Measurements from ENCODE around the gene BICC1. TPM values are rescaled to one million over a fixed set of nuclear protein-coding genes. Genes with fewer than 3 reads are reported as not detected.

The BICC1 gene
- polyA plus RNA-seq, 3 donors, result 0.02 to 0.24 (median 0.14) TPM

DNA sequence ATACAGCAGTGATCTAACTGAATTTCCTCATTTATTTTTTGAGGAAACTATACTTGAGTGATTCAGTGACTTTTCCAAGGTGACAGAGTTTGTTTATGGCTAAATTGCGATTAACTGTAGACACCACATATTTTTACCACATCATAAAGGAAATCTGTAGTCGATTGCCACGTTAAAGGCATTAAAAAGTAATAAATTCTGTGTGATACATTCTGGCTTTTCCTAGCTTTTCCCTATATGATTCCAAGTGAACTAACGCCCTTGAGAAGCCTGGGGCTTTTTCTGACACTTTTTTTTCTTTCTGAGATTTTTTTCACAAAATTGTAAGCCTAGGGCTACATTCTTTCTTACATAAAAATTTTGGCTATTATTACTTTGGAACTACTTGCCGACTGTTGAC is 266.9 kb downstream of the BICC1 start:
- Histone ChIP-seq H3K9me3 (replicated peaks in 1 of 2; ENCODE audit: control insufficient read depth in 1 of 2, insufficient read depth in 1 of 2, low read length in 2 of 2) (no peaks in the 10 kb centered on the region), H3K36me3 (replicated peaks in 1 of 2; ENCODE audit: control insufficient read depth in 1 of 2, insufficient read depth in 2 of 2, low read length in 2 of 2) (no peaks in the 10 kb centered on the region), H3K27me3 (ENCODE audit: control insufficient read depth in 2 of 2, insufficient read depth in 2 of 2, low read length in 2 of 2) (no peaks in the 10 kb centered on the region), H3K27ac (ENCODE audit: low read depth in 1 of 2, low read length in 2 of 2) (no peak overlapping the region), H3K9ac (ENCODE audit: insufficient read depth, low read length, poor library complexity, severe bottlenecking) (no peak overlapping the region), H3K4me3 (replicated peaks in 1 of 3; ENCODE audit: low read depth in 2 of 3, low read length in 3 of 3) (no peak overlapping the region), H3K4me1 (ENCODE audit: control insufficient read depth in 1 of 2, insufficient read depth in 2 of 2, low read length in 2 of 2) (peaks cover 7% of the 10 kb centered on the region in 2 donors), H4K20me1 (ENCODE audit: insufficient read depth, low read length) (no peaks in the 10 kb centered on the region), H3K4me2 (replicated peaks; ENCODE audit: extremely low read depth, low read length, poor library complexity, severe bottlenecking) (no peak overlapping the region), H3K79me2 (ENCODE audit: insufficient read depth, low read length) (no peaks in the 10 kb centered on the region), H2AFZ (ENCODE audit: insufficient read depth, low read depth, low read length, poor library complexity, severe bottlenecking) (no peak overlapping the region)
- 90% methylated on average over 2 of the region's 5 CpGs for WGBS (ENCODE audit: insufficient coverage)
- Mint-ChIP-seq H3K9me3 (peaks cover 0 to 2% (median 0%) of the 10 kb centered on the region in 7 donors), H3K27ac (no peak overlapping the region), H3K36me3 (no peaks in the 10 kb centered on the region), H3K27me3 (ENCODE audit: low read depth in 3 of 3) (peaks cover 0 to 2% (median 0%) of the 10 kb centered on the region in 3 donors), H3K4me1 (peaks cover 8% of the 10 kb centered on the region), H3K4me3 (no peak overlapping the region)
- DNase-seq, result no peak
- intact Hi-C loops (cut with micrococcal nuclease), result no loop called here
- TF ChIP-seq, protein P1, sequence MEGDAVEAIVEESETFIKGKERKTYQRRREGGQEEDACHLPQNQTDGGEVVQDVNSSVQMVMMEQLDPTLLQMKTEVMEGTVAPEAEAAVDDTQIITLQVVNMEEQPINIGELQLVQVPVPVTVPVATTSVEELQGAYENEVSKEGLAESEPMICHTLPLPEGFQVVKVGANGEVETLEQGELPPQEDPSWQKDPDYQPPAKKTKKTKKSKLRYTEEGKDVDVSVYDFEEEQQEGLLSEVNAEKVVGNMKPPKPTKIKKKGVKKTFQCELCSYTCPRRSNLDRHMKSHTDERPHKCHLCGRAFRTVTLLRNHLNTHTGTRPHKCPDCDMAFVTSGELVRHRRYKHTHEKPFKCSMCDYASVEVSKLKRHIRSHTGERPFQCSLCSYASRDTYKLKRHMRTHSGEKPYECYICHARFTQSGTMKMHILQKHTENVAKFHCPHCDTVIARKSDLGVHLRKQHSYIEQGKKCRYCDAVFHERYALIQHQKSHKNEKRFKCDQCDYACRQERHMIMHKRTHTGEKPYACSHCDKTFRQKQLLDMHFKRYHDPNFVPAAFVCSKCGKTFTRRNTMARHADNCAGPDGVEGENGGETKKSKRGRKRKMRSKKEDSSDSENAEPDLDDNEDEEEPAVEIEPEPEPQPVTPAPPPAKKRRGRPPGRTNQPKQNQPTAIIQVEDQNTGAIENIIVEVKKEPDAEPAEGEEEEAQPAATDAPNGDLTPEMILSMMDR (IDR thresholded peaks at IDR 0.05), result no peak

DNA sequence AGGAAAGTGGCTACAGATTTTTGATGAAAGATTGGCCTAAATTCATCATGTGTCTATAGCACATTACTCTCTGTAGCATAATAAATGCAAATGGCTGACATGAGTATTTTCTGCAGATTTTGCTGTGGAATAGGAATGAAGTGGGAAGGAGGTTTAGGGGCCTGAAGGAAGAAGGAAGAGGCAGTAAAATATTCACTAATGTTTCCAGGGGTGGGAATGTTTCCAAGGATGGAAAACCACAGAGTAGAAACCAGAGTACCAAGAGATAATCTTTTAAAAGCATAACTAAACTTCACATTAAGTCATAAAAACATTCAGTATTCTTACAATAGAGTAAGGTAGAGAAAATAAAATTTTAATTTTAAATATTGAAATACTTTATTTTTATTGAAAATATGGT is 267.8 kb downstream of the BICC1 start:
- intact Hi-C loops (cut with micrococcal nuclease), result no loop called here
- Mint-ChIP-seq H3K9me3 (no peaks in the 10 kb centered on the region), H3K36me3 (no peaks in the 10 kb centered on the region), H3K27ac (no peak overlapping the region), H3K4me1 (peaks cover 8% of the 10 kb centered on the region), H3K27me3 (ENCODE audit: low read depth in 3 of 3) (peaks cover 0 to 2% (median 0%) of the 10 kb centered on the region in 3 donors), H3K4me3 (no peak overlapping the region)
- no peaks in the 10 kb centered on the region for H4K20me1 ChIP-seq (ENCODE audit: insufficient read depth, low read length)
- H3K27me3 ChIP-seq (ENCODE audit: control insufficient read depth in 2 of 2, insufficient read depth in 2 of 2, low read length in 2 of 2), result no peaks in the 10 kb centered on the region
- no peak overlapping the region for H2AFZ ChIP-seq (ENCODE audit: insufficient read depth, low read depth, low read length, poor library complexity, severe bottlenecking)
- no peak overlapping the region for H3K4me2 ChIP-seq (replicated peaks; ENCODE audit: extremely low read depth, low read length, poor library complexity, severe bottlenecking)
- no peaks in the 10 kb centered on the region for H3K9me3 ChIP-seq (replicated peaks in 1 of 2; ENCODE audit: control insufficient read depth in 1 of 2, insufficient read depth in 1 of 2, low read length in 2 of 2)
- H3K27ac ChIP-seq (ENCODE audit: low read depth in 1 of 2, low read length in 2 of 2), result no peak overlapping the region
- H3K4me3 ChIP-seq (replicated peaks in 1 of 3; ENCODE audit: low read depth in 2 of 3, low read length in 3 of 3), result no peak overlapping the region
- TF ChIP-seq, protein P1 (IDR thresholded peaks at IDR 0.05), result no peak
- H3K79me2 ChIP-seq (ENCODE audit: insufficient read depth, low read length), result no peaks in the 10 kb centered on the region
- no peak for DNase-seq
- no peaks in the 10 kb centered on the region for H3K36me3 ChIP-seq (replicated peaks in 1 of 2; ENCODE audit: control insufficient read depth in 1 of 2, insufficient read depth in 2 of 2, low read length in 2 of 2)
- peaks cover 7% of the 10 kb centered on the region in 2 donors for H3K4me1 ChIP-seq (ENCODE audit: control insufficient read depth in 1 of 2, insufficient read depth in 2 of 2, low read length in 2 of 2)
- no peak overlapping the region for H3K9ac ChIP-seq (ENCODE audit: insufficient read depth, low read length, poor library complexity, severe bottlenecking)
